ENCODE results near the gene SLC15A4. TPM values are rescaled to one million over a fixed set of nuclear protein-coding genes. Genes with fewer than 3 reads are reported as not detected.

The SLC15A4 gene
- total RNA-seq, 2 donors from 2014 or later: 116 to 165 TPM

DNA sequence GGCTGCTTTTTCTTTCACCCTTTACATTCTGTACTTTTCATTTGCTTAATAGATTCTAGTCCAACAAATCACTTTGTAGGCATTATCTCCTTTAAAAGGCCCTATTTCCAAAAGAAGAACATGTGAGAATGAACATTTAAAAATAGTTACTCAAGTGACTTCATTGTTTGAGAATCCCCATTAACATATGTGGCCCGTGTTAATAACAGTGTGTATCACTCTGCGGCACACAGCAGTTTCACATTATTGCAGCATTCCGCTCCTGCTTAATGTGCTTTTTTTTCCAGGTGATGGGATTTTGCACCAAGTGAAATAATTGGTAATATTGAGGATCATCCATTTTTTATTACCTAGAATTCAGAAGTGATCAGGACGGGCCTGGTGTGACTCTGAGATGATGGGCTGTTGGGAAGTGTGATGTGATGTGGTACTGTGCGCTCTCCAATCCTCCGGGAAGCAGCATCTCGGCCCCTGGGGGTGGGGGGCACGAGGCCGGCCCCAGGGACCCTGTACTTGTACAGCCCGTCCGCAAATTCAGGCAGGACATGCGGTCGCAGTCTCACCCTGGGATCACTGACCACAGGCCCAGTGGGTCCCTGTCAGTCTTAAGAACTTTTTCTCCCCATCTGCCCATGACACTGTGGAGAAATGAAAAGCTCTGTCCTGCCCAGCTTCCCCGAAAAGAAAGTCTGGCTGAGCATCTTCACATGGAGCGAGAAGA lies 32.9 kb downstream of the SLC15A4 start:
- ATAC-seq (ENCODE audit: insufficient number of reproducible peaks, low FRiP score, low read depth): no peak
- H3K36me3 ChIP-seq: peaks cover 32% of the 10 kb centered on the region
- H3K4me1 ChIP-seq (ENCODE audit: control insufficient read depth in 1 of 2, low read depth in 2 of 2): peaks cover 5 to 16% of the 10 kb centered on the region in 2 donors

GRCh38 chr12:128790221-128790620 lies 33.5 kb downstream of the SLC15A4 start:
- no peak for DNase-seq (ENCODE audit: low spot score)
- no peak for TF ChIP-seq CTCF (IDR thresholded peaks at IDR 0.05)

More for the DNA sequence above, 32.9 kb downstream of the SLC15A4 start:
- H3K9me3 ChIP-seq: no peaks in the 10 kb centered on the region
- no peak for TF ChIP-seq CTCF (IDR thresholded peaks at IDR 0.05)
- H3K4me3 ChIP-seq: no peak overlapping the region
- DNase-seq (ENCODE audit: low spot score): no peak
- H3K27me3 ChIP-seq (replicated peaks; ENCODE audit: insufficient read depth): no peaks in the 10 kb centered on the region
- H3K27ac ChIP-seq: no peak overlapping the region

GRCh38 chr12:128789356-128789929 lies 34.3 kb downstream of the SLC15A4 start:
- Histone ChIP-seq H3K4me3 (no peak overlapping the region), H3K9me3 (no peaks in the 10 kb centered on the region), H3K4me1 (ENCODE audit: control insufficient read depth in 1 of 2, low read depth in 2 of 2) (peaks cover 2 to 11% of the 10 kb centered on the region in 2 donors), H3K27ac (no peak overlapping the region), H3K36me3 (peaks cover 21% of the 10 kb centered on the region), H3K27me3 (replicated peaks; ENCODE audit: insufficient read depth) (no peaks in the 10 kb centered on the region)
- ATAC-seq (ENCODE audit: insufficient number of reproducible peaks, low FRiP score, low read depth): no peak
- TF ChIP-seq CTCF (IDR thresholded peaks at IDR 0.05): no peak
- DNase-seq (ENCODE audit: low spot score): no peak

More at GRCh38 chr12:128790221-128790620, 33.5 kb downstream of the SLC15A4 start:
- Histone ChIP-seq H3K4me3 (no peak overlapping the region), H3K9me3 (no peaks in the 10 kb centered on the region), H3K4me1 (ENCODE audit: control insufficient read depth in 1 of 2, low read depth in 2 of 2) (peaks cover 5 to 13% of the 10 kb centered on the region in 2 donors), H3K27ac (no peak overlapping the region), H3K27me3 (replicated peaks; ENCODE audit: insufficient read depth) (no peaks in the 10 kb centered on the region), H3K36me3 (peaks cover 26% of the 10 kb centered on the region)
- no peak for ATAC-seq (ENCODE audit: insufficient number of reproducible peaks, low FRiP score, low read depth)

GRCh38 chr12:128787827-128788226 lies 35.9 kb downstream of the SLC15A4 start:
- ATAC-seq (ENCODE audit: insufficient number of reproducible peaks, low FRiP score, low read depth) (no peak), DNase-seq (ENCODE audit: low spot score) (no peak)
- no peak overlapping the region for H3K4me3 ChIP-seq
- no peaks in the 10 kb centered on the region for H3K27me3 ChIP-seq (replicated peaks; ENCODE audit: insufficient read depth)
- peaks cover 0 to 10% of the 10 kb centered on the region in 2 donors for H3K4me1 ChIP-seq (ENCODE audit: control insufficient read depth in 1 of 2, low read depth in 2 of 2)
- no peaks in the 10 kb centered on the region for H3K9me3 ChIP-seq
- TF ChIP-seq CTCF (IDR thresholded peaks at IDR 0.05): no peak
- H3K27ac ChIP-seq: no peak overlapping the region
- H3K36me3 ChIP-seq: peaks cover 8% of the 10 kb centered on the region

DNA sequence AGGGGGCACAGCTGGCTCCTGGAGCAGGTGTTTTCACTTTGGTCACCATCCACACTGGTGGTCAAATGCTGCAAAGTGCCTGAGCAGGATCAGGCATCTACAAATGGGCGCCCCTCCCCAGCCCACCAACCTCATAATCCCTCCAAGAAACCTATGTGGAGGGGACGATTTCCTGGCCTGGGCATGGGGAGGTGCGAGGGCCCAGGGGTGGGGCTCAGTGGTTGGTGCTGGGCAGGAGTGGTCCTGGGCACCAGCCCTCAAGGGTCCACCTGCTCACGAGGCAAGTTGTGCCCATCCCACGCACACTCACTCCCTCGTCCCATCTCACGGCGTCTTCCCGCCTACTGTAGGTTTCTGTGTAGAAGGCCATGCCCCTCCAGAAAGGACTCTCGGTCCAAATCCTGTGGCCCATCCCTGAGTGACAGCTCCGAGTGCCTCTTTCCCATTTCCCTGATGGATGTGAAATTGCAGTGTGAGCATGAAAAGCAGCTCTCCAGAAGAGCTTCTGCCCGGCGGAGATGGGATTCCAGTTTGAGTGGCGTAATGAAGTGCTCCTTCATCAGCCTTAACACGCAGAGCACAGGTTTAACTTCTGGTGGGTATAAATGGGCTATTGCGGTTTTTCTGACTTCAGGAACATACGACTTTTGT lies 36.9 kb downstream of the SLC15A4 start:
- Histone ChIP-seq H3K27ac (no peak overlapping the region), H3K9me3 (no peaks in the 10 kb centered on the region), H3K4me3 (no peak overlapping the region), H3K27me3 (replicated peaks; ENCODE audit: insufficient read depth) (no peaks in the 10 kb centered on the region), H3K36me3 (no peaks in the 10 kb centered on the region), H3K4me1 (ENCODE audit: control insufficient read depth in 1 of 2, low read depth in 2 of 2) (peaks cover 0 to 10% of the 10 kb centered on the region in 2 donors)
- ATAC-seq (ENCODE audit: insufficient number of reproducible peaks, low FRiP score, low read depth): no peak
- TF ChIP-seq CTCF (IDR thresholded peaks at IDR 0.05): no peak
- no peak for DNase-seq (ENCODE audit: low spot score)
